Stimulated activated naive CD8-positive, alpha-beta T cell treated with anti-CD3 and anti-CD28 coated beads, Interleukin-15, amount 100 ng/mL, for 72 hours (primary cell): ENCODE measurements around the gene VAC14.
"Not testable (repeated sequence)": the region's sequence is repeated elsewhere in the genome, so short reads cannot be mapped to it uniquely, and the experiment has no call there.

Experiments
- ATAC-seq: fragments of 150-1000 bp; cut with Tn5 transposase; 2 replicates; pipeline ENCODE4 v1.10.0; 2021; ENCODE audit warnings: mild to moderate bottlenecking, moderate library complexity
- DNase-seq, 2 donors: peaks; one replicate each; pipeline ENCODE4 v3.0.0; 2021 to 2022
- H3K27ac Mint-ChIP-seq, 2 donors: one replicate each; pipeline ENCODE4 v1.8.0; 2022; ENCODE audit warnings: mild to moderate bottlenecking in 2 of 2, mixed read lengths in 2 of 2, moderate library complexity in 2 of 2
- H3K27me3 Mint-ChIP-seq: one replicate; pipeline ENCODE4 v1.8.0; 2022; ENCODE audit warnings: mixed read lengths
- H3K4me1 Mint-ChIP-seq: one replicate; pipeline ENCODE4 v1.8.0; 2022; ENCODE audit warnings: mild to moderate bottlenecking, mixed read lengths
- H3K4me3 Mint-ChIP-seq, 2 donors: one replicate each; pipeline ENCODE4 v1.8.0; 2022; ENCODE audit warnings: mild to moderate bottlenecking in 2 of 2, mixed read lengths in 2 of 2, moderate library complexity in 1 of 2
- H3K9me3 Mint-ChIP-seq, 2 donors: one replicate each; pipeline ENCODE4 v1.8.0; 2022; ENCODE audit warnings: mixed read lengths in 2 of 2

VAC14 gene

DNA sequence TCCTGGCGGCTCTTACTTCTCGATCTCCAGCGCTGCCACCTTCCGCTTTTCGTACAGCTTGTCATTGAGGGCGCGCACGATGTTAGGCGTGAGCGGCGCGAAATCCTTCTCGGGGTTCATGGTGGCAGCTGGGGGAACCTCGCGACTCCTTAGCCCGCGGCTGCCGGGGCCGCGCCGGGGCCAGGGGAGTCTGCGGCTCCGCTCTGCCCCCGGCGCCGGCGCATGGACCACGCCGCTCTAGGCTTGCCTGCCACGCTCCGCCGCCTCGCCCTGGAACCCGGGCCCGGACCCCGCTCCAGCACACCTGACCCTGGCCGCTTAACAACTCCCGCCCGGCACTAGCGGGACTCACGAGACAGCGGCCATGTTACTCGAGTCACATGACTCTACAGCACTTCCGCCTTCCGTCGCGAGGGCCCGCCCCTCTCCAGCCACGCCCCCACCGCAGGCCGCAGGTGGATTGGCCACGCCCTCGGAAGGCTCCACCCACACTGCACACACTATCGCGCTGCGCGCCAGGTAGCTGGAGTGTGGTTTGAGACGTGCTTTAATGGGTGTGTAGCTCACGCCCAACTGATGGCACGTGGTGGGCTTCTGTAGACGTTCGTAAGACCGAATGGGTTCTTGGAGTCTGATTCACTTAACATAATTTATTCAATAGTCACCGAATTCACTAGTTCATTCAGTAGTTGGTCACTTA, at the start of gene VAC14:
TSS of gene VAC14 (minus strand) at position 378 of the 700 bp plus-strand sequence. CDS start at position 120, 258 bp downstream.
- ATAC-seq = peak; percentile 96
- peaks cover 0 to 12% of the 10 kb centered on the region in 2 donors for H3K9me3 Mint-ChIP-seq
- H3K4me3 Mint-ChIP-seq = peak within 1 kb of the TSS; percentile 95 to 97
- no peaks in the 10 kb centered on the region for H3K27me3 Mint-ChIP-seq
- peaks cover 39% of the 10 kb centered on the region for H3K4me1 Mint-ChIP-seq
- peak; percentile 96 to 97 for DNase-seq
- H3K27ac Mint-ChIP-seq = peak within 1 kb of the TSS; percentile 96 to 98

- not testable (repeated sequence) for DNase-seq, H3K27me3 Mint-ChIP-seq, H3K27ac Mint-ChIP-seq, H3K4me3 Mint-ChIP-seq, H3K9me3 Mint-ChIP-seq, H3K4me1 Mint-ChIP-seq, ATAC-seq
These were observed 22.6 kb upstream of the VAC14 start for GRCh38 chr16:70823498-70824118.

- DNase-seq, H3K9me3 Mint-ChIP-seq, H3K4me1 Mint-ChIP-seq, H3K27ac Mint-ChIP-seq, H3K4me3 Mint-ChIP-seq, H3K27me3 Mint-ChIP-seq, ATAC-seq: not testable (repeated sequence)
These were observed 21.8 kb upstream of the VAC14 start for GRCh38 chr16:70822734-70823133.

DNA sequence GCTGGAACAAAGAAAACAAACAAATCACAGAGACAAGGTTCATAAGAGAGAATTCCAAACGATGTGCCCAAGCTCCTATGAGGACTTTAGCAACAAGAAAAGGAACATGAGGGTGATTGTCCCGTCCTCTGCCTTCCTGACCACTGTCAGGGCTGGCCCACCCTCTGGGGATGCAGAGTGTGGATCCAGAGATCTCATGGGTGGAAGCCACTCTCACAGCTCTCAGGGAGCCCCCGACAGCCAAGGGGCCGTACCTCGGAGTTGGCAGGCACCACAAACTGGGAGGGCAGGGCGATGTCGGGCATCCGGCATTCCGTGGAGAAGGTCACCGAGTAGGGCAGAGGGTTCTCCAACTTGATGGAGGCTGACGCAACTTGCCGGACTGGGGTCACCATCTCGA, 17.1 kb upstream of the VAC14 start:
- H3K27me3 Mint-ChIP-seq, H3K4me1 Mint-ChIP-seq: not testable (repeated sequence)

GRCh38 chr16:70809392-70810060, 8.6 kb upstream of the VAC14 start:
- Mint-ChIP-seq H3K4me1 (no peaks in the 10 kb centered on the region), H3K4me3 (no peak overlapping the region), H3K27ac (no peak overlapping the region), H3K27me3 (peaks cover 17% of the 10 kb centered on the region), H3K9me3 (peaks cover 0 to under 1% of the 10 kb centered on the region in 2 donors)
- ATAC-seq (no peak), DNase-seq (no peak)

More for the DNA sequence above, 17.1 kb upstream of the VAC14 start:
- DNase-seq, H3K9me3 Mint-ChIP-seq, H3K4me3 Mint-ChIP-seq, H3K27ac Mint-ChIP-seq, ATAC-seq: not testable (repeated sequence)

DNA sequence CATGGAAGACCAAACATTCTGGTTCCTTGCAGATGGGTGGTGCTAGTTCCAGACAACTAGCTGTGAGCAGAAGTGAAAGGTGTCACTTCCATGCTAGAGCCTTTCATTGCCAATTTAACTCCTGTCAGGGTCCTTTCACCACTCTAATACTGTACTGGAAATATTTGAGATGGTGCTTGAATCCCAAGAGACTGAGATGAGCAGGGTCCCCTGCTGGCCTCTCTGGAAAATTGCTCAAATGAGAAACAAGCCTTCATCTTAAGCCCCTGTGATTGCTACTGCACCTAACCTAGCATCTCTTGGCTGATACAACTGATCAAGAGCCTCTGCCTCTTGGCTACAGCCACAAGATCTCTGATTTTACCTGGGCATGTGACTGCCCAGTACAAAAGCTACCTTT, 7.4 kb upstream of the VAC14 start:
- peaks cover 0 to 7% of the 10 kb centered on the region in 2 donors for H3K9me3 Mint-ChIP-seq

DNA sequence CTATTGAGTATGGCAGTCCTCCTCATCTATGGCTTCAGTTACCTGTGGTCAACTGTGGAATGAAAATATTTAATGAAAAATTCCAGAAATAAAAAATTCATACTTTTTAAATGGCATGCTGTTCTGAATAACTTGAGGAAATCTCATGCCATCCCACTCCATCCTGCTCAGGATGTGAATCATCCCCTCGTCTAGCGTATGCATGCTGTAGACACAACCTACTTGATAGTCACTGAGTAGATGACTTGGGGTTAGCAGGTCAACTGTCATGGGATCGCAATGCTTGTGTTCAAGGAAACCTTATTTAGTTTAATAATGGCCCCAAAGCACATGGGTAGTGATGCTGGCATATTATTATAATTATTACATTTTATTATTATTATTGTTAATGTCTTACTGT, 4.8 kb upstream of the VAC14 start:
- DNase-seq = no peak
- H3K9me3 Mint-ChIP-seq = peaks cover 0 to 12% of the 10 kb centered on the region in 2 donors
- H3K4me1 Mint-ChIP-seq = peaks cover 9% of the 10 kb centered on the region
- no peak overlapping the region for H3K4me3 Mint-ChIP-seq
- no peak for ATAC-seq
- H3K27ac Mint-ChIP-seq = no peak overlapping the region
- H3K27me3 Mint-ChIP-seq = peaks cover 17% of the 10 kb centered on the region

More for the DNA sequence above, 7.4 kb upstream of the VAC14 start:
- no peak overlapping the region for H3K27ac Mint-ChIP-seq
- peaks cover 17% of the 10 kb centered on the region for H3K27me3 Mint-ChIP-seq
- ATAC-seq (no peak), DNase-seq (no peak)
- H3K4me3 Mint-ChIP-seq = no peak overlapping the region
- H3K4me1 Mint-ChIP-seq = no peaks in the 10 kb centered on the region

- Mint-ChIP-seq H3K27me3 (peaks cover 15% of the 10 kb centered on the region), H3K4me1 (peaks cover 14% of the 10 kb centered on the region), H3K27ac (no peak overlapping the region), H3K4me3 (no peak overlapping the region), H3K9me3 (peaks cover 0 to 12% of the 10 kb centered on the region in 2 donors)
- no peak for ATAC-seq
- no peak for DNase-seq
These were observed 4.4 kb upstream of the VAC14 start for GRCh38 chr16:70805380-70805779.

- DNase-seq (no peak), ATAC-seq (no peak)
- H3K27ac Mint-ChIP-seq = no peak overlapping the region
- H3K27me3 Mint-ChIP-seq = peaks cover 9% of the 10 kb centered on the region
- H3K4me3 Mint-ChIP-seq = no peak overlapping the region
- H3K4me1 Mint-ChIP-seq = peaks cover 20% of the 10 kb centered on the region
- H3K9me3 Mint-ChIP-seq = peaks cover 0 to 12% of the 10 kb centered on the region in 2 donors
These were observed 3.8 kb upstream of the VAC14 start for GRCh38 chr16:70804734-70805169.

- Mint-ChIP-seq H3K27me3 (peaks cover 8% of the 10 kb centered on the region), H3K27ac (no peak overlapping the region)
These were observed 3.3 kb upstream of the VAC14 start for GRCh38 chr16:70804153-70804733.

DNA sequence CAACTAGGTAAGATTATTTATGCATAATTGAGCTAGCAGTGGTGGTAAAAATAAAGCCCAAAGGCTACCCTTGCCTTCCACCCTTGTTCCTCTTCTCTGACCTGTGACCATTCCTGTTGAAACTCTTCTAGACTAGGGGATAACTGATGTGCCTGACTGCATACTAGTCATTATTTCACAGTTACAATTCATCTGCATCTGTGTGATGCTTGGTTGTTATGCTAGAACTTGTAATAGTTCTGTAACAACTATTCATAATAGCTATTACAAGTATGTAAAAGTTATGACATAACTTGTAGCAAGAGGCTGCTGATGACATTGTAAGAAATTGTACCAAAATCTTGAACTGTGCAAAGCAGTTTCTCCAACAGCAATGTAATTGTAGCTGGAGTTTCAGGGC, 2.4 kb upstream of the VAC14 start:
- Mint-ChIP-seq H3K27ac (no peak overlapping the region), H3K4me1 (peaks cover 31% of the 10 kb centered on the region), H3K4me3 (no peak overlapping the region), H3K9me3 (peaks cover 0 to 12% of the 10 kb centered on the region in 2 donors), H3K27me3 (peaks cover 8% of the 10 kb centered on the region)
- DNase-seq (no peak), ATAC-seq (no peak)

More at GRCh38 chr16:70804153-70804733, 3.3 kb upstream of the VAC14 start:
- Mint-ChIP-seq H3K4me3 (no peak overlapping the region), H3K4me1 (peaks cover 24% of the 10 kb centered on the region), H3K9me3 (peaks cover 0 to 12% of the 10 kb centered on the region in 2 donors)
- ATAC-seq = no peak
- no peak for DNase-seq

- peaks cover 39% of the 10 kb centered on the region for H3K4me1 Mint-ChIP-seq
- ATAC-seq (no peak), DNase-seq (no peak)
- no peak overlapping the region for H3K27ac Mint-ChIP-seq
- no peaks in the 10 kb centered on the region for H3K27me3 Mint-ChIP-seq
- peaks cover 0 to 12% of the 10 kb centered on the region in 2 donors for H3K9me3 Mint-ChIP-seq
- H3K4me3 Mint-ChIP-seq = peak overlapping the region; percentile 95 to 97
These were observed 653 bp upstream of the VAC14 start for GRCh38 chr16:70801611-70802010.

- ATAC-seq (peak; percentile 23), DNase-seq (no peak)
- Mint-ChIP-seq H3K4me3 (peak overlapping the region; percentile 95 to 97), H3K27me3 (no peaks in the 10 kb centered on the region), H3K27ac (peak overlapping the region; percentile 88 to 98), H3K4me1 (peaks cover 39% of the 10 kb centered on the region), H3K9me3 (peaks cover 0 to 12% of the 10 kb centered on the region in 2 donors)
These were observed 647 bp downstream of the VAC14 start for GRCh38 chr16:70800311-70800710.

- Mint-ChIP-seq H3K4me1 (peaks cover 34% of the 10 kb centered on the region), H3K27ac (no peak overlapping the region), H3K9me3 (no peaks in the 10 kb centered on the region), H3K4me3 (no peak overlapping the region), H3K27me3 (no peaks in the 10 kb centered on the region)
- DNase-seq (no peak), ATAC-seq (no peak)
These were observed 4.7 kb downstream of the VAC14 start for GRCh38 chr16:70796301-70796700.

GRCh38 chr16:70795296-70795912, 5.6 kb downstream of the VAC14 start:
- no peak for DNase-seq
- ATAC-seq = no peak
- no peak overlapping the region for H3K27ac Mint-ChIP-seq
- H3K9me3 Mint-ChIP-seq = no peaks in the 10 kb centered on the region
- H3K4me1 Mint-ChIP-seq = peaks cover 30% of the 10 kb centered on the region
- no peak overlapping the region for H3K4me3 Mint-ChIP-seq
- no peaks in the 10 kb centered on the region for H3K27me3 Mint-ChIP-seq
